K562 (cell line): ENCODE results near the gene ODAD2.

Experiments
- ETV5 ChIP-seq: sonication (generic); formaldehyde crosslinking; IDR thresholded peaks from 2 replicates; pipeline ENCODE4 v1.4.0; 2020; ENCODE audit warnings: low read depth, mild to moderate bottlenecking, missing genetic modification reagents
- EZH2 ChIP-seq: IDR thresholded peaks from 2 replicates; pipeline ENCODE4 v1.6.1; 2012; ENCODE audit warnings: low read depth, mild to moderate bottlenecking, inconsistent platforms, low read length, borderline replicate concordance

DNA sequence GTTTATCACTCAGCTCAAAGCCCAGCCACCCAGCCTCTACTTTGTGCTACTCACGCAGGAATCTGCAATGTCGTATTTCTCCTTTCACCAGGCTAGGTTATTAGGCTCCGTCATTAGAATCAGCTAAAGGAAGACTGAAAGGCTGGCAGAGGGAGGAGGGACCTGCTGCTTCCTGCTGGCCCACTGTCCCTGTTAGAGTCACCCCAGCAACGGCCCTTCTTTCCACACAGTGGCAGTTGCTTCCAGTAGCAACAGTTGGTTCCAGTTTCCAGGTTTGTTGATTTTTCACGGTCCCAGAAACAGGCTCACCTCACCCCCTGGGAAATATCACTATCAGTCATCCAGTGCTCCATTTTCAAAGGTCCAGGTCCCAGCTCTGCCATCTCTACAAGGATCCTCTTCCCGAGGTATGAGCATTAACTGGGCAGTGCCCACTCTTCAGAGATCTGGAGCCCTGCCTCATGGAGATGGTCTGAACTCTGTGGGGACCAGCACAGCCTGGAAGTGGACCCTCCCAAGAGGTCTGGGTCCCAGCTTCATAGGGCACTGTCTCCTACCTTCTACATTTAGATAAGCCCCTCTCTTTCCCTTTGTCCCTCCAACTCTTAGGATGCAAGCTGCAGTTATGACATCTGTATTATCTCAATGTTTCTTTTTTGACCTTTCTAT lies 15.9 kb downstream of the ODAD2 start:
- no peak for TF ChIP-seq ETV5 (CRISPR knock-in tag)
- TF ChIP-seq EZH2 = no peak
